ENCODE measurements around the gene OTUB1.

The OTUB1 gene

GRCh38 chr11:64026575-64027205, 40.5 kb downstream of the OTUB1 start:
- Histone ChIP-seq H3K36me3 (ENCODE audit: low read length) (no peaks in the 10 kb centered on the region), H3K4me2 (ENCODE audit: low read depth, low read length, poor library complexity, severe bottlenecking) (no peak overlapping the region), H3K27me3 (ENCODE audit: low read length) (no peaks in the 10 kb centered on the region), H3F3A (ENCODE audit: insufficient read depth) (no peaks in the 10 kb centered on the region), H4K20me1 (ENCODE audit: low read depth, low read length) (no peaks in the 10 kb centered on the region), H2AFZ (ENCODE audit: low read depth, low read length, severe bottlenecking) (no peak overlapping the region), H3K9me3 (ENCODE audit: insufficient read depth, low read length) (no peaks in the 10 kb centered on the region), H3K9me2 (replicated peaks; ENCODE audit: insufficient read depth, low read length) (no peaks in the 10 kb centered on the region), H3K79me2 (ENCODE audit: insufficient read depth, low read length) (no peaks in the 10 kb centered on the region), H3K4me3 (ENCODE audit: insufficient read depth, low read length, poor library complexity, severe bottlenecking) (no peak overlapping the region), H3K9ac (ENCODE audit: low read length) (no peak overlapping the region), H3K27ac (ENCODE audit: low read depth, low read length) (no peak overlapping the region)
- TF ChIP-seq EZH2phosphoT487 (conservative IDR thresholded peaks at IDR 0.05; ENCODE audit: low read length) (no peak), CTCF (IDR thresholded peaks at IDR 0.05; ENCODE audit: insufficient read depth, low read length, poor library complexity, severe bottlenecking) (no peak)

- H3K27me3 ChIP-seq (ENCODE audit: low read length), result no peaks in the 10 kb centered on the region
- H3F3A ChIP-seq (ENCODE audit: insufficient read depth), result no peaks in the 10 kb centered on the region
- H3K9me2 ChIP-seq (replicated peaks; ENCODE audit: insufficient read depth, low read length), result no peaks in the 10 kb centered on the region
- H3K9me3 ChIP-seq (ENCODE audit: insufficient read depth, low read length), result no peaks in the 10 kb centered on the region
- H3K36me3 ChIP-seq (ENCODE audit: low read length), result no peaks in the 10 kb centered on the region
- H2AFZ ChIP-seq (ENCODE audit: low read depth, low read length, severe bottlenecking), result no peak overlapping the region
- H3K79me2 ChIP-seq (ENCODE audit: insufficient read depth, low read length), result no peaks in the 10 kb centered on the region
- H3K27ac ChIP-seq (ENCODE audit: low read depth, low read length), result no peak overlapping the region
- no peak for TF ChIP-seq EZH2phosphoT487 (conservative IDR thresholded peaks at IDR 0.05; ENCODE audit: low read length)
- TF ChIP-seq CTCF (IDR thresholded peaks at IDR 0.05; ENCODE audit: insufficient read depth, low read length, poor library complexity, severe bottlenecking), result no peak
- H3K4me3 ChIP-seq (ENCODE audit: insufficient read depth, low read length, poor library complexity, severe bottlenecking), result no peak overlapping the region
- no peak overlapping the region for H3K4me2 ChIP-seq (ENCODE audit: low read depth, low read length, poor library complexity, severe bottlenecking)
- no peak overlapping the region for H3K9ac ChIP-seq (ENCODE audit: low read length)
- no peaks in the 10 kb centered on the region for H4K20me1 ChIP-seq (ENCODE audit: low read depth, low read length)
These were observed 41.6 kb downstream of the OTUB1 start for GRCh38 chr11:64027651-64028397.

GRCh38 chr11:64028398-64029115, 42.3 kb downstream of the OTUB1 start:
- no peak overlapping the region for H3K4me2 ChIP-seq (ENCODE audit: low read depth, low read length, poor library complexity, severe bottlenecking)
- no peaks in the 10 kb centered on the region for H3K36me3 ChIP-seq (ENCODE audit: low read length)
- H3K9me2 ChIP-seq (replicated peaks; ENCODE audit: insufficient read depth, low read length), result no peaks in the 10 kb centered on the region
- H3K79me2 ChIP-seq (ENCODE audit: insufficient read depth, low read length), result no peaks in the 10 kb centered on the region
- no peak overlapping the region for H3K27ac ChIP-seq (ENCODE audit: low read depth, low read length)
- H4K20me1 ChIP-seq (ENCODE audit: low read depth, low read length), result no peaks in the 10 kb centered on the region
- H3K27me3 ChIP-seq (ENCODE audit: low read length), result no peaks in the 10 kb centered on the region
- no peak overlapping the region for H2AFZ ChIP-seq (ENCODE audit: low read depth, low read length, severe bottlenecking)
- TF ChIP-seq CTCF (IDR thresholded peaks at IDR 0.05; ENCODE audit: insufficient read depth, low read length, poor library complexity, severe bottlenecking), result no peak
- no peak for TF ChIP-seq EZH2phosphoT487 (conservative IDR thresholded peaks at IDR 0.05; ENCODE audit: low read length)
- H3K9me3 ChIP-seq (ENCODE audit: insufficient read depth, low read length), result no peaks in the 10 kb centered on the region
- H3F3A ChIP-seq (ENCODE audit: insufficient read depth), result no peaks in the 10 kb centered on the region
- H3K4me3 ChIP-seq (ENCODE audit: insufficient read depth, low read length, poor library complexity, severe bottlenecking), result no peak overlapping the region
- H3K9ac ChIP-seq (ENCODE audit: low read length), result no peak overlapping the region

All from SU-DHL-6 (cell line).